Measurements from ENCODE around the gene PIK3R2. TPM values are rescaled to one million over a fixed set of nuclear protein-coding genes. Genes with fewer than 3 reads are reported as not detected.

PIK3R2 gene
- total and polyA plus RNA-seq, 2 of the 13 experiments (the other 11 are each of a cell fraction or from before 2014, with no cell fraction given), result 18.6 to 25.3 TPM

DNA sequence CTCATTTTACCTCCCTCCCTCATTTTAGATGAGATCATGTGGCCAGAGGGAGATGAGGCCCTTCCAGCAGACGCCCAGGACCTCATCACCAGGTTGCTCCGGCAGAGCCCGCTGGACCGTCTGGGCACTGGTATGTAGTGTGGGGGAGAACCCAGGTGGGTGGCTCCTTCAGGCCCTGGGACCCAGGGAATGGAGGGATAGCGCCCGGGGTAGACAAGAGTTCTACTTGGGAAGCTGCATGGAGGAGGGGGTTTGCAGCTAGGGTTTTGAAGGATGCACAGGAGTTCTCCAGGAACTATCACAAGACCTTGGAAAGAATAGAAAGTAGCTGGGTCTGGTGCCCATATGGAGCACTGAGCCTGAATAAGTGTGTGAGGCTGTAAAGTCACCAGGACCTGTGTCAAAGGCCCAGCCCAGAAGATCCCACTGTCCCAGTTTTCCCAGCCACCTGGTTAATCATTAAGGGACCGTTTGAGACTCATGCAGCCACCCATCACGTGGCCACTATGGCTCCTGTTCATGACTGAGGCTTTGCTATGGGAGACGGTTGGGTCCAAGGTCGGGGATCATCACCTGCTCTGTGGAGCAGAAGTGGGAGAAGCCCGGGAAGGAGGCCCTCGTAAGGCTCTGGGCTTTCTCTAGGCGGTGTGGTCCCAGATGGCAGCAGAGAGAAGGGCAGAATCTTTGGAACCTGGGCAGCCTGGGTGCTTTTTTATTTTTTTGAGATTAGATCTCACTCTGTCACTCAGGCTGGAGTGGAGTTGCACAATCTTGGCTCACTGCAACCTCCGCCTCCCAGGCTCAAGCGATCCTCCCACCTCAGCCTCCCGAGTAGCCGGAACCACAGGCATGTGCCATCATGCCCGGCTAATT is 17.0 kb upstream of the PIK3R2 start (continued):
- TF ChIP-seq ZBTB3 (CRISPR knock-in tag; IDR thresholded peaks at IDR 0.05; ENCODE audit: borderline replicate concordance, low read depth), result no peak
- TF ChIP-seq, protein P1, sequence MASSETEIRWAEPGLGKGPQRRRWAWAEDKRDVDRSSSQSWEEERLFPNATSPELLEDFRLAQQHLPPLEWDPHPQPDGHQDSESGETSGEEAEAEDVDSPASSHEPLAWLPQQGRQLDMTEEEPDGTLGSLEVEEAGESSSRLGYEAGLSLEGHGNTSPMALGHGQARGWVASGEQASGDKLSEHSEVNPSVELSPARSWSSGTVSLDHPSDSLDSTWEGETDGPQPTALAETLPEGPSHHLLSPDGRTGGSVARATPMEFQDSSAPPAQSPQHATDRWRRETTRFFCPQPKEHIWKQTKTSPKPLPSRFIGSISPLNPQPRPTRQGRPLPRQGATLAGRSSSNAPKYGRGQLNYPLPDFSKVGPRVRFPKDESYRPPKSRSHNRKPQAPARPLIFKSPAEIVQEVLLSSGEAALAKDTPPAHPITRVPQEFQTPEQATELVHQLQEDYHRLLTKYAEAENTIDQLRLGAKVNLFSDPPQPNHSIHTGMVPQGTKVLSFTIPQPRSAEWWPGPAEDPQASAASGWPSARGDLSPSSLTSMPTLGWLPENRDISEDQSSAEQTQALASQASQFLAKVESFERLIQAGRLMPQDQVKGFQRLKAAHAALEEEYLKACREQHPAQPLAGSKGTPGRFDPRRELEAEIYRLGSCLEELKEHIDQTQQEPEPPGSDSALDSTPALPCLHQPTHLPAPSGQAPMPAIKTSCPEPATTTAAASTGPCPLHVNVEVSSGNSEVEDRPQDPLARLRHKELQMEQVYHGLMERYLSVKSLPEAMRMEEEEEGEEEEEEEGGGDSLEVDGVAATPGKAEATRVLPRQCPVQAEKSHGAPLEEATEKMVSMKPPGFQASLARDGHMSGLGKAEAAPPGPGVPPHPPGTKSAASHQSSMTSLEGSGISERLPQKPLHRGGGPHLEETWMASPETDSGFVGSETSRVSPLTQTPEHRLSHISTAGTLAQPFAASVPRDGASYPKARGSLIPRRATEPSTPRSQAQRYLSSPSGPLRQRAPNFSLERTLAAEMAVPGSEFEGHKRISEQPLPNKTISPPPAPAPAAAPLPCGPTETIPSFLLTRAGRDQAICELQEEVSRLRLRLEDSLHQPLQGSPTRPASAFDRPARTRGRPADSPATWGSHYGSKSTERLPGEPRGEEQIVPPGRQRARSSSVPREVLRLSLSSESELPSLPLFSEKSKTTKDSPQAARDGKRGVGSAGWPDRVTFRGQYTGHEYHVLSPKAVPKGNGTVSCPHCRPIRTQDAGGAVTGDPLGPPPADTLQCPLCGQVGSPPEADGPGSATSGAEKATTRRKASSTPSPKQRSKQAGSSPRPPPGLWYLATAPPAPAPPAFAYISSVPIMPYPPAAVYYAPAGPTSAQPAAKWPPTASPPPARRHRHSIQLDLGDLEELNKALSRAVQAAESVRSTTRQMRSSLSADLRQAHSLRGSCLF (CRISPR knock-in tag; IDR thresholded peaks at IDR 0.05; ENCODE audit: borderline replicate concordance), result no peak
- no peak for TF ChIP-seq ZNF879 (CRISPR knock-in tag; IDR thresholded peaks at IDR 0.05)
- 0 out of 2 replicates have a peak, but pooled peaks have one; percentile 20 for TF ChIP-seq ZNF557 (CRISPR knock-in tag; IDR thresholded peaks at IDR 0.05)
- TF ChIP-seq SMAD9 (CRISPR knock-in tag; IDR thresholded peaks at IDR 0.05), result no peak
- TF ChIP-seq TAF15 (IDR thresholded peaks at IDR 0.05; ENCODE audit: low read depth, low read length, poor library complexity, severe bottlenecking), result no peak
- TF ChIP-seq, protein P2, sequence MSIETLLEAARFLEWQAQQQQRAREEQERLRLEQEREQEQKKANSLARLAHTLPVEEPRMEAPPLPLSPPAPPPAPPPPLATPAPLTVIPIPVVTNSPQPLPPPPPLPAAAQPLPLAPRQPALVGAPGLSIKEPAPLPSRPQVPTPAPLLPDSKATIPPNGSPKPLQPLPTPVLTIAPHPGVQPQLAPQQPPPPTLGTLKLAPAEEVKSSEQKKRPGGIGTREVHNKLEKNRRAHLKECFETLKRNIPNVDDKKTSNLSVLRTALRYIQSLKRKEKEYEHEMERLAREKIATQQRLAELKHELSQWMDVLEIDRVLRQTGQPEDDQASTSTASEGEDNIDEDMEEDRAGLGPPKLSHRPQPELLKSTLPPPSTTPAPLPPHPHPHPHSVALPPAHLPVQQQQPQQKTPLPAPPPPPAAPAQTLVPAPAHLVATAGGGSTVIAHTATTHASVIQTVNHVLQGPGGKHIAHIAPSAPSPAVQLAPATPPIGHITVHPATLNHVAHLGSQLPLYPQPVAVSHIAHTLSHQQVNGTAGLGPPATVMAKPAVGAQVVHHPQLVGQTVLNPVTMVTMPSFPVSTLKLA (IDR thresholded peaks at IDR 0.05), result peak; percentile 69
- TF ChIP-seq, protein P3, sequence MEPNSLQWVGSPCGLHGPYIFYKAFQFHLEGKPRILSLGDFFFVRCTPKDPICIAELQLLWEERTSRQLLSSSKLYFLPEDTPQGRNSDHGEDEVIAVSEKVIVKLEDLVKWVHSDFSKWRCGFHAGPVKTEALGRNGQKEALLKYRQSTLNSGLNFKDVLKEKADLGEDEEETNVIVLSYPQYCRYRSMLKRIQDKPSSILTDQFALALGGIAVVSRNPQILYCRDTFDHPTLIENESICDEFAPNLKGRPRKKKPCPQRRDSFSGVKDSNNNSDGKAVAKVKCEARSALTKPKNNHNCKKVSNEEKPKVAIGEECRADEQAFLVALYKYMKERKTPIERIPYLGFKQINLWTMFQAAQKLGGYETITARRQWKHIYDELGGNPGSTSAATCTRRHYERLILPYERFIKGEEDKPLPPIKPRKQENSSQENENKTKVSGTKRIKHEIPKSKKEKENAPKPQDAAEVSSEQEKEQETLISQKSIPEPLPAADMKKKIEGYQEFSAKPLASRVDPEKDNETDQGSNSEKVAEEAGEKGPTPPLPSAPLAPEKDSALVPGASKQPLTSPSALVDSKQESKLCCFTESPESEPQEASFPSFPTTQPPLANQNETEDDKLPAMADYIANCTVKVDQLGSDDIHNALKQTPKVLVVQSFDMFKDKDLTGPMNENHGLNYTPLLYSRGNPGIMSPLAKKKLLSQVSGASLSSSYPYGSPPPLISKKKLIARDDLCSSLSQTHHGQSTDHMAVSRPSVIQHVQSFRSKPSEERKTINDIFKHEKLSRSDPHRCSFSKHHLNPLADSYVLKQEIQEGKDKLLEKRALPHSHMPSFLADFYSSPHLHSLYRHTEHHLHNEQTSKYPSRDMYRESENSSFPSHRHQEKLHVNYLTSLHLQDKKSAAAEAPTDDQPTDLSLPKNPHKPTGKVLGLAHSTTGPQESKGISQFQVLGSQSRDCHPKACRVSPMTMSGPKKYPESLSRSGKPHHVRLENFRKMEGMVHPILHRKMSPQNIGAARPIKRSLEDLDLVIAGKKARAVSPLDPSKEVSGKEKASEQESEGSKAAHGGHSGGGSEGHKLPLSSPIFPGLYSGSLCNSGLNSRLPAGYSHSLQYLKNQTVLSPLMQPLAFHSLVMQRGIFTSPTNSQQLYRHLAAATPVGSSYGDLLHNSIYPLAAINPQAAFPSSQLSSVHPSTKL (CRISPR knock-in tag; IDR thresholded peaks at IDR 0.05), result peak; percentile 76
- TF ChIP-seq ARNT (IDR thresholded peaks at IDR 0.05), result no peak
- TF ChIP-seq ATAD3A (CRISPR knock-in tag; IDR thresholded peaks at IDR 0.05), result no peak
- peak; percentile 71; the same call in 1 of the 2 replicates for TF ChIP-seq TARDBP (CRISPR knock-in tag; IDR thresholded peaks at IDR 0.05)
- TF ChIP-seq TBX3 (IDR thresholded peaks at IDR 0.05; ENCODE audit: borderline replicate concordance), result no peak
- TF ChIP-seq ADNP (CRISPR knock-in tag; IDR thresholded peaks at IDR 0.05), result 0 out of 2 replicates have a peak, but pooled peaks have one; percentile 49
- TF ChIP-seq, protein P4, sequence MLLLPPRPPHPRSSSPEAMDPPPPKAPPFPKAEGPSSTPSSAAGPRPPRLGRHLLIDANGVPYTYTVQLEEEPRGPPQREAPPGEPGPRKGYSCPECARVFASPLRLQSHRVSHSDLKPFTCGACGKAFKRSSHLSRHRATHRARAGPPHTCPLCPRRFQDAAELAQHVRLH (CRISPR knock-in tag; IDR thresholded peaks at IDR 0.05; ENCODE audit: borderline replicate concordance, low read depth), result peak; percentile 66
- TF ChIP-seq AGO2 (optimal IDR thresholded peaks at IDR 0.05; ENCODE audit: low read depth, low read length), result no peak
